CD4-positive, CD25-positive, alpha-beta regulatory T cell (primary cell): ENCODE results near the gene ARL6IP4. TPM values are rescaled to one million over a fixed set of nuclear protein-coding genes. Genes with fewer than 3 reads are reported as not detected.
A peak's percentile ranks its signal among the peaks of the same experiment; 100 is the strongest.
"Not testable (repeated sequence)": the region's sequence is repeated elsewhere in the genome, so short reads cannot be mapped to it uniquely, and the experiment has no call there.

Source experiments
- ATAC-seq, 2 donors: fragments of 150-1000 bp; cut with Tn5 transposase; one replicate each; pipeline ENCODE4 v1.10.0; 2021; ENCODE audit warnings: low read depth in 2 of 2, moderate number of reproducible peaks in 2 of 2, moderate library complexity in 1 of 2
- DNase-seq, 3 donors: peaks; one replicate each; pipeline versions ENCODE4 v3.0.0 to v3.0.0-alpha.2; 2012 to 2022; ENCODE audit warnings: mixed read lengths in 1 of 3
- H3K27ac ChIP-seq: one replicate; pipeline ENCODE4 v1.7.0; 2013; ENCODE audit warnings: mild to moderate bottlenecking, low read length; ENCODE audit not compliant: insufficient read depth, poor library complexity, severe bottlenecking
- H3K27me3 ChIP-seq: one replicate; pipeline ENCODE4 v1.7.0; 2013; ENCODE audit warnings: low read length; ENCODE audit not compliant: control insufficient read depth, insufficient read depth
- H3K36me3 ChIP-seq: one replicate; pipeline ENCODE4 v1.7.0; 2013; ENCODE audit warnings: mild to moderate bottlenecking, low read length, moderate library complexity; ENCODE audit not compliant: control insufficient read depth, insufficient read depth
- H3K4me1 ChIP-seq: 2 replicates; pipeline ENCODE4 v1.7.0; 2013; ENCODE audit warnings: mild to moderate bottlenecking, low read length; ENCODE audit not compliant: insufficient read depth, control insufficient read depth, poor library complexity, severe bottlenecking
- H3K4me3 ChIP-seq: one replicate; pipeline ENCODE4 v1.7.0; 2013; ENCODE audit warnings: low read depth, mild to moderate bottlenecking, low read length, moderate library complexity
- H3K9me3 ChIP-seq, 2 experiments: 1 replicate in 1 of 2; 2 replicates in 1 of 2; pipeline ENCODE4 v1.7.0; 2013; ENCODE audit warnings: low read length in 2 of 2, mild to moderate bottlenecking in 1 of 2, moderate library complexity in 1 of 2; ENCODE audit not compliant: control insufficient read depth in 2 of 2
- H3K27ac Mint-ChIP-seq, 3 donors: one replicate each; pipeline ENCODE4 v1.8.0; 2020 to 2022; ENCODE audit warnings: mild to moderate bottlenecking in 3 of 3, mixed read lengths in 3 of 3, moderate library complexity in 2 of 3
- H3K27me3 Mint-ChIP-seq: one replicate; pipeline ENCODE4 v1.8.0; 2022; ENCODE audit warnings: mild to moderate bottlenecking, mixed read lengths
- H3K36me3 Mint-ChIP-seq: one replicate; pipeline ENCODE4 v1.8.0; 2020; ENCODE audit warnings: mixed read lengths
- H3K4me1 Mint-ChIP-seq, 4 donors: one replicate each; pipeline ENCODE4 v1.8.0; 2020 to 2022; ENCODE audit warnings: mixed read lengths in 4 of 4, mild to moderate bottlenecking in 1 of 4
- H3K4me3 Mint-ChIP-seq, 4 donors: one replicate each; pipeline ENCODE4 v1.8.0; 2020 to 2022; ENCODE audit warnings: mild to moderate bottlenecking in 4 of 4, mixed read lengths in 4 of 4, moderate library complexity in 3 of 4
- H3K9me3 Mint-ChIP-seq, 7 donors: one replicate each; pipeline ENCODE4 v1.8.0; 2020 to 2022; ENCODE audit warnings: mixed read lengths in 7 of 7, mild to moderate bottlenecking in 3 of 7, moderate library complexity in 2 of 7
- polyA plus RNA-seq, 4 donors: library from polyadenylated mRNA; unstranded; fragments of 300-500 nt; fragmentation: Illumina TruSeq; gene quantifications; one replicate each; pipeline ENCODE4 v1.2.3, GENCODE V29; 2021
- total RNA-seq: library from RNA; stranded (reverse); gene quantifications from one replicate; pipeline ENCODE4 v1.2.3, GENCODE V29; 2022

ARL6IP4 gene
- total and polyA plus RNA-seq, 5 donors from 2014 or later, result 131 to 237 (median 218) TPM

- peaks cover 50% of the 10 kb centered on the region for H3K36me3 ChIP-seq
- H3K27ac Mint-ChIP-seq, result no peak overlapping the region
- no peaks in the 10 kb centered on the region for H3K27me3 Mint-ChIP-seq
- H3K36me3 Mint-ChIP-seq, result peaks cover 19% of the 10 kb centered on the region
- DNase-seq (no peak), ATAC-seq (no peak)
- H3K9me3 Mint-ChIP-seq, result no peaks in the 10 kb centered on the region
- H3K4me1 Mint-ChIP-seq, result peaks cover 0 to 2% (median 0%) of the 10 kb centered on the region in 4 donors
- no peak overlapping the region for H3K27ac ChIP-seq
- H3K4me1 ChIP-seq, result no peaks in the 10 kb centered on the region
- H3K4me3 Mint-ChIP-seq, result no peak overlapping the region
- no peaks in the 10 kb centered on the region for H3K9me3 ChIP-seq
- H3K27me3 ChIP-seq, result no peaks in the 10 kb centered on the region
- no peak overlapping the region for H3K4me3 ChIP-seq
Measured at GRCh38 chr12:123006977-123007376, 26.5 kb downstream of the ARL6IP4 start.

GRCh38 chr12:123010110-123010509 lies 29.6 kb downstream of the ARL6IP4 start:
- H3K27ac Mint-ChIP-seq, result peak overlapping the region in 2 of 3 donors; percentile 76 to 87

GRCh38 chr12:123010681-123011080 lies 30.2 kb downstream of the ARL6IP4 start:
- Mint-ChIP-seq H3K27ac (no peak overlapping the region), H3K27me3 (no peaks in the 10 kb centered on the region), H3K4me1 (peaks cover 4 to 11% (median 8%) of the 10 kb centered on the region in 4 donors), H3K9me3 (no peaks in the 10 kb centered on the region), H3K4me3 (no peak overlapping the region), H3K36me3 (peaks cover 24% of the 10 kb centered on the region)
- H3K4me1 ChIP-seq, result no peaks in the 10 kb centered on the region
- no peak overlapping the region for H3K4me3 ChIP-seq
- no peaks in the 10 kb centered on the region for H3K9me3 ChIP-seq
- H3K27ac ChIP-seq, result no peak overlapping the region
- DNase-seq (no peak), ATAC-seq (no peak)
- H3K36me3 ChIP-seq, result peaks cover 59% of the 10 kb centered on the region
- H3K27me3 ChIP-seq, result no peaks in the 10 kb centered on the region

More at GRCh38 chr12:123010110-123010509, 29.6 kb downstream of the ARL6IP4 start:
- no peak for DNase-seq
- Mint-ChIP-seq H3K36me3 (peaks cover 24% of the 10 kb centered on the region), H3K4me1 (peaks cover 0 to 6% (median 5%) of the 10 kb centered on the region in 4 donors), H3K4me3 (no peak overlapping the region), H3K9me3 (no peaks in the 10 kb centered on the region), H3K27me3 (no peaks in the 10 kb centered on the region)
- Histone ChIP-seq H3K27ac (no peak overlapping the region), H3K4me1 (no peaks in the 10 kb centered on the region), H3K36me3 (peaks cover 59% of the 10 kb centered on the region), H3K27me3 (no peaks in the 10 kb centered on the region), H3K9me3 (no peaks in the 10 kb centered on the region), H3K4me3 (no peak overlapping the region)
- no peak for ATAC-seq

- ATAC-seq (no peak), DNase-seq (no peak)
- H3K4me3 ChIP-seq, result no peak overlapping the region
- H3K27me3 ChIP-seq, result no peaks in the 10 kb centered on the region
- no peaks in the 10 kb centered on the region for H3K9me3 ChIP-seq
- H3K27me3 Mint-ChIP-seq, result no peaks in the 10 kb centered on the region
- peaks cover 26% of the 10 kb centered on the region for H3K36me3 Mint-ChIP-seq
- no peaks in the 10 kb centered on the region for H3K4me1 ChIP-seq
- no peak overlapping the region for H3K4me3 Mint-ChIP-seq
- H3K4me1 Mint-ChIP-seq, result peaks cover 7 to 14% (median 11%) of the 10 kb centered on the region in 4 donors
- H3K27ac ChIP-seq, result no peak overlapping the region
- H3K27ac Mint-ChIP-seq, result no peak overlapping the region
- peaks cover 56% of the 10 kb centered on the region for H3K36me3 ChIP-seq
- no peaks in the 10 kb centered on the region for H3K9me3 Mint-ChIP-seq
Measured at GRCh38 chr12:123011701-123012100, 31.2 kb downstream of the ARL6IP4 start.

GRCh38 chr12:123013185-123014095 lies 33.0 kb downstream of the ARL6IP4 start:
- no peaks in the 10 kb centered on the region for H3K4me1 ChIP-seq
- no peak for DNase-seq
- no peak for ATAC-seq

GRCh38 chr12:123014473-123014872 lies 34.0 kb downstream of the ARL6IP4 start:
- not testable (repeated sequence) for DNase-seq, H3K27me3 ChIP-seq, H3K9me3 Mint-ChIP-seq, H3K9me3 ChIP-seq, H3K4me3 Mint-ChIP-seq, H3K4me3 ChIP-seq, H3K4me1 ChIP-seq, ATAC-seq, H3K27ac ChIP-seq, H3K27me3 Mint-ChIP-seq
- Mint-ChIP-seq H3K36me3 (peaks cover 17% of the 10 kb centered on the region), H3K27ac (peak overlapping the region in 1 of 3 donors; percentile 13), H3K4me1 (peaks cover 14 to 27% (median 19%) of the 10 kb centered on the region in 4 donors)
- H3K36me3 ChIP-seq, result peaks cover 38% of the 10 kb centered on the region

More at GRCh38 chr12:123013185-123014095, 33.0 kb downstream of the ARL6IP4 start:
- Mint-ChIP-seq H3K27me3 (no peaks in the 10 kb centered on the region), H3K4me1 (peaks cover 13 to 21% (median 17%) of the 10 kb centered on the region in 4 donors), H3K36me3 (peaks cover 17% of the 10 kb centered on the region), H3K4me3 (no peak overlapping the region), H3K9me3 (no peaks in the 10 kb centered on the region), H3K27ac (no peak overlapping the region)
- peaks cover 45% of the 10 kb centered on the region for H3K36me3 ChIP-seq
- no peak overlapping the region for H3K27ac ChIP-seq
- no peak overlapping the region for H3K4me3 ChIP-seq
- H3K9me3 ChIP-seq, result no peaks in the 10 kb centered on the region
- H3K27me3 ChIP-seq, result no peaks in the 10 kb centered on the region

- ATAC-seq (no peak), DNase-seq (no peak)
- Mint-ChIP-seq H3K4me3 (no peak overlapping the region), H3K9me3 (no peaks in the 10 kb centered on the region), H3K4me1 (peaks cover 14 to 43% (median 27%) of the 10 kb centered on the region in 4 donors), H3K27me3 (no peaks in the 10 kb centered on the region), H3K27ac (peak overlapping the region in 1 of 3 donors; percentile 38), H3K36me3 (peaks cover 10% of the 10 kb centered on the region)
- H3K9me3 ChIP-seq, result no peaks in the 10 kb centered on the region
- H3K27ac ChIP-seq, result no peak overlapping the region
- H3K4me1 ChIP-seq, result no peaks in the 10 kb centered on the region
- H3K27me3 ChIP-seq, result no peaks in the 10 kb centered on the region
- H3K4me3 ChIP-seq, result no peak overlapping the region
- peaks cover 10% of the 10 kb centered on the region for H3K36me3 ChIP-seq
Measured at GRCh38 chr12:123017753-123018152, 37.3 kb downstream of the ARL6IP4 start.

- Histone ChIP-seq H3K9me3 (no peaks in the 10 kb centered on the region), H3K27me3 (no peaks in the 10 kb centered on the region), H3K27ac (no peak overlapping the region), H3K4me1 (peaks cover 4% of the 10 kb centered on the region), H3K4me3 (no peak overlapping the region), H3K36me3 (no peaks in the 10 kb centered on the region)
- no peaks in the 10 kb centered on the region for H3K9me3 Mint-ChIP-seq
- DNase-seq, result no peak
- peaks cover 16 to 58% (median 39%) of the 10 kb centered on the region in 4 donors for H3K4me1 Mint-ChIP-seq
- no peaks in the 10 kb centered on the region for H3K27me3 Mint-ChIP-seq
- peak overlapping the region; percentile 15 to 89 (median 63) for H3K27ac Mint-ChIP-seq
- no peak overlapping the region for H3K4me3 Mint-ChIP-seq
- ATAC-seq, result no peak
- peaks cover 5% of the 10 kb centered on the region for H3K36me3 Mint-ChIP-seq
Measured at GRCh38 chr12:123019841-123020138, 39.3 kb downstream of the ARL6IP4 start.
